HepG2 (cell line): ENCODE measurements around the gene RNGTT.

Experiments
- NFIC ChIP-seq: IDR thresholded peaks from 2 replicates; pipeline ENCODE4 v1.6.1; 2012; ENCODE audit warnings: mild to moderate bottlenecking, low read length, inconsistent platforms
- SP1 ChIP-seq, 2 experiments: fragments of 450-650 bp in 1 of 2; sonication (generic) in 1 of 2; formaldehyde crosslinking in 1 of 2; IDR thresholded peaks; 2 replicates each; pipeline versions ENCODE4 v1.4.0 to v1.6.1; 2016 to 2020; ENCODE audit warnings: missing genetic modification reagents in 1 of 2
- SUZ12 ChIP-seq: fragments of 150-350 bp; IDR thresholded peaks from 2 replicates; pipeline ENCODE4 v1.6.1; 2014; ENCODE audit warnings: low read depth, low read length
- UBTF ChIP-seq: sonication (generic); formaldehyde crosslinking; IDR thresholded peaks from 2 replicates; pipeline ENCODE4 v1.4.0; 2020; ENCODE audit warnings: mild to moderate bottlenecking, missing genetic modification reagents

GRCh38 chr6:88858455-88858854 is 105.0 kb downstream of the RNGTT start:
- TF ChIP-seq UBTF: no peak
- no peak for TF ChIP-seq NFIC
- TF ChIP-seq SP1 (IDR thresholded peaks at IDR 0.05): no peak
- TF ChIP-seq SP1 (CRISPR knock-in tag; IDR thresholded peaks at IDR 0.05): no peak
- TF ChIP-seq SUZ12: no peak
